Neural crest cell (in vitro differentiated cells): Measurements from ENCODE around the gene WDR35. TPM values are rescaled to one million over a fixed set of nuclear protein-coding genes. Genes with fewer than 3 reads are reported as not detected.

Source experiments
- DNase-seq: peaks from one replicate; pipeline ENCODE4 v3.0.0; 2021; ENCODE audit warnings: low read depth, mixed read lengths, low spot score
- H3K27ac Mint-ChIP-seq: one replicate; pipeline ENCODE4 v1.8.0; 2021; ENCODE audit warnings: mild to moderate bottlenecking, mixed read lengths; ENCODE audit not compliant: unreplicated experiment
- H3K27me3 Mint-ChIP-seq: 2 replicates; pipeline ENCODE4 v1.8.0; 2021; ENCODE audit warnings: low read depth, mild to moderate bottlenecking, mixed read lengths
- H3K36me3 Mint-ChIP-seq: 2 replicates; pipeline ENCODE4 v1.8.0; 2021; ENCODE audit warnings: low read depth, mild to moderate bottlenecking, mixed read lengths
- H3K4me1 Mint-ChIP-seq: 2 replicates; pipeline ENCODE4 v1.8.0; 2021; ENCODE audit warnings: mixed read lengths
- H3K4me3 Mint-ChIP-seq: one replicate; pipeline ENCODE4 v1.8.0; 2021; ENCODE audit warnings: mild to moderate bottlenecking, mixed read lengths
- H3K9me3 Mint-ChIP-seq: 2 replicates; pipeline ENCODE4 v1.8.0; 2021; ENCODE audit warnings: mixed read lengths
- CTCF ChIP-seq: fragments of 200-600 bp; sonication (generic); conservative IDR thresholded peaks from 2 replicates; pipeline ENCODE4 v1.5.0; 2021; ENCODE audit warnings: antibody characterized with exemption, mild to moderate bottlenecking
- total RNA-seq: library from RNA; stranded (reverse); gene quantifications from 2 replicates; pipeline ENCODE4 v1.2.1, GENCODE V29; 2021

The WDR35 gene
- total RNA-seq, 1 donor from 2014 or later: 19.4 TPM

GRCh38 chr2:19979932-19980331 lies 10.0 kb downstream of the WDR35 start:
- H3K4me1 Mint-ChIP-seq: no peaks in the 10 kb centered on the region
- H3K4me3 Mint-ChIP-seq: no peak overlapping the region
- TF ChIP-seq CTCF: no peak
- H3K27ac Mint-ChIP-seq: no peak overlapping the region
- DNase-seq: no peak
- H3K36me3 Mint-ChIP-seq: peaks cover 4% of the 10 kb centered on the region
- no peaks in the 10 kb centered on the region for H3K9me3 Mint-ChIP-seq
- no peaks in the 10 kb centered on the region for H3K27me3 Mint-ChIP-seq

GRCh38 chr2:19973466-19973865 lies 16.4 kb downstream of the WDR35 start:
- Mint-ChIP-seq H3K27ac (no peak overlapping the region), H3K4me1 (no peaks in the 10 kb centered on the region), H3K27me3 (no peaks in the 10 kb centered on the region), H3K36me3 (peaks cover 11% of the 10 kb centered on the region), H3K9me3 (no peaks in the 10 kb centered on the region), H3K4me3 (no peak overlapping the region)
- TF ChIP-seq CTCF: no peak
- DNase-seq: no peak

- no peaks in the 10 kb centered on the region for H3K27me3 Mint-ChIP-seq
- DNase-seq: no peak
- no peaks in the 10 kb centered on the region for H3K9me3 Mint-ChIP-seq
- TF ChIP-seq CTCF: no peak
- no peak overlapping the region for H3K27ac Mint-ChIP-seq
- H3K4me3 Mint-ChIP-seq: no peak overlapping the region
- H3K4me1 Mint-ChIP-seq: no peaks in the 10 kb centered on the region
- H3K36me3 Mint-ChIP-seq: peaks cover 11% of the 10 kb centered on the region
Measured at GRCh38 chr2:19971691-19972090, 18.2 kb downstream of the WDR35 start.

GRCh38 chr2:19963386-19963785 lies 26.5 kb downstream of the WDR35 start:
- H3K4me3 Mint-ChIP-seq: no peak overlapping the region
- H3K9me3 Mint-ChIP-seq: no peaks in the 10 kb centered on the region
- H3K27me3 Mint-ChIP-seq: no peaks in the 10 kb centered on the region
- TF ChIP-seq CTCF: no peak
- peaks cover 8% of the 10 kb centered on the region for H3K36me3 Mint-ChIP-seq
- no peaks in the 10 kb centered on the region for H3K4me1 Mint-ChIP-seq
- no peak overlapping the region for H3K27ac Mint-ChIP-seq
- DNase-seq: no peak

- Mint-ChIP-seq H3K4me3 (no peak overlapping the region), H3K27me3 (no peaks in the 10 kb centered on the region), H3K4me1 (no peaks in the 10 kb centered on the region), H3K27ac (no peak overlapping the region), H3K9me3 (no peaks in the 10 kb centered on the region), H3K36me3 (peaks cover 4% of the 10 kb centered on the region)
- TF ChIP-seq CTCF: peak; percentile 90
- DNase-seq: peak; percentile 41
Measured at GRCh38 chr2:19955544-19956422, 34.1 kb downstream of the WDR35 start.
